Gastroesophageal sphincter (tissue), 3 donors: ENCODE data around the gene NKX3-2.

Experiments used
- CTCF ChIP-seq, 4 experiments: fragments of 200-600 bp in 2 of 4; fragments of 450-650 bp in 2 of 4; sonication (generic) in 1 of 4; IDR thresholded peaks; one replicate each; pipeline ENCODE4 v1.5.1; 2017 to 2019; ENCODE audit warnings: antibody characterized with exemption in 4 of 4, mild to moderate bottlenecking in 2 of 4, moderate library complexity in 2 of 4
- EP300 ChIP-seq: sonication (generic); formaldehyde crosslinking; IDR thresholded peaks from one replicate; pipeline ENCODE4 v1.6.1; 2017; ENCODE audit warnings: antibody characterized with exemption, mild to moderate bottlenecking

DNA sequence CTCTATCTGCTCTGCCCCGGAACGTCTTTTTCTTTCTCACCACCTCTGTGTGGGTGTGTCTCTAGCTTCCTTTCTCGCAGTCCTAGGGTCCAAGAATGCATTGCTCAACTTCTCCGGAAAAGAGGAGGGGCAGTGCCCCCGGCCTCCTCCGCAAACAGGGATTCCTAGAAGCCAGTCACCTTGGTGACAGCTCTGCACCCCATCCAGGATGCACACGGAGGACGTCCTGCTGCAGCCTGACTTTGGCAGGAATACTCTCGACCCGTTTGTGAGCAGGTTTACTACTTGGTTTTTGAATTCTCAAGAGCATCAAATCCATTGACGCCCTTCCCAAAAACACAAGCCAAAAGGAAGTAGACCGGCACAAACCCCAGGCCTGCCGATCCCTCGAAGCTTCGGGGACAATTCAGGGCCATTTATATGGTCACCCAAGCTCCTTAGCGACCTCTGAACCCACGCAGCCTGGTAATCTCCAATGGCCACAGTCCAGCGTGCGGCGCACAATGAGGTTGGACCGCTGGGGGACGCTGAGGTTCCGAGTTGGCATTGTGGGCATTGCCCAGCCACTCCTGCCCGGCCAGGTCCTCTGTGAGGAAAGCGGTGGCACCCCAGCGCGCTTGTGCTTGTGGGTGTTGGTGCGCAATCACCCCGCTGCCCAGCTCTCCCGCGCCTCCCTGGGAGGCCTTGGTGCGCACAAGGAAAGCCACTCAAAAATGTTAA lies 9.8 kb downstream of the NKX3-2 start:
- TF ChIP-seq CTCF (IDR thresholded peaks at IDR 0.05) = no peak
- TF ChIP-seq EP300 = no peak
